Esophagus muscularis mucosa (tissue), 3 donors: Measurements from ENCODE around the gene FGF12.

Source experiments
- POLR2AphosphoS5 ChIP-seq, 2 donors: sonication (generic); formaldehyde crosslinking; IDR thresholded peaks; one replicate each; pipeline ENCODE4 v1.6.1; 2017; ENCODE audit warnings: antibody characterized with exemption in 2 of 2
- TF ChIP-seq, protein P1 (sequence below), 3 experiments: fragments of 200-600 bp in 2 of 3; fragments of 450-650 bp in 1 of 3; sonication (generic) in 2 of 3; IDR thresholded peaks; one replicate each; pipeline ENCODE4 v1.5.1; 2017 to 2019; ENCODE audit warnings: antibody characterized with exemption in 3 of 3, mild to moderate bottlenecking in 2 of 3, moderate library complexity in 1 of 3

DNA sequence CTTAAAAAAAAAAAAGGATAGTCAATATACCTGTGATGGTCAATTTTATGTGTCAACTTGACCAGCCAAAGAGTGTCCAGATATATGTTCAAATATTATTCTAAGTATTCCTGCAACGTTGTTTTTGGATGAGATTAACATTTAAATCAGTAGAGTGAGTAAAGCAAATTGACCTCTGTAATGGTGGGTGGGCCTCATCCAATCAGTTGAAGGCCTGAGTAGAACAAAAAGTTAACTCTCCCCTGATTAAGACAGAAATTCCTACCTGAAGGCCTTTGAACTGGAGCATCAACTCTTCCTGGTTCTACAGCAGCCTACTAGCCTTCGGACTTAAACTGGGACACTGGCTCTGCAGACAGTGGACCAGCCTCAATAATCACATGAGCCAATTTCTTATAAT is 154.1 kb downstream of the FGF12 start:
- TF ChIP-seq, protein P1, sequence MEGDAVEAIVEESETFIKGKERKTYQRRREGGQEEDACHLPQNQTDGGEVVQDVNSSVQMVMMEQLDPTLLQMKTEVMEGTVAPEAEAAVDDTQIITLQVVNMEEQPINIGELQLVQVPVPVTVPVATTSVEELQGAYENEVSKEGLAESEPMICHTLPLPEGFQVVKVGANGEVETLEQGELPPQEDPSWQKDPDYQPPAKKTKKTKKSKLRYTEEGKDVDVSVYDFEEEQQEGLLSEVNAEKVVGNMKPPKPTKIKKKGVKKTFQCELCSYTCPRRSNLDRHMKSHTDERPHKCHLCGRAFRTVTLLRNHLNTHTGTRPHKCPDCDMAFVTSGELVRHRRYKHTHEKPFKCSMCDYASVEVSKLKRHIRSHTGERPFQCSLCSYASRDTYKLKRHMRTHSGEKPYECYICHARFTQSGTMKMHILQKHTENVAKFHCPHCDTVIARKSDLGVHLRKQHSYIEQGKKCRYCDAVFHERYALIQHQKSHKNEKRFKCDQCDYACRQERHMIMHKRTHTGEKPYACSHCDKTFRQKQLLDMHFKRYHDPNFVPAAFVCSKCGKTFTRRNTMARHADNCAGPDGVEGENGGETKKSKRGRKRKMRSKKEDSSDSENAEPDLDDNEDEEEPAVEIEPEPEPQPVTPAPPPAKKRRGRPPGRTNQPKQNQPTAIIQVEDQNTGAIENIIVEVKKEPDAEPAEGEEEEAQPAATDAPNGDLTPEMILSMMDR (IDR thresholded peaks at IDR 0.05) = no peak
- no peak for TF ChIP-seq POLR2AphosphoS5 (IDR thresholded peaks at IDR 0.05)
